PC-3 (cell line): ENCODE data around the gene MPG. TPM values are rescaled to one million over a fixed set of nuclear protein-coding genes. Genes with fewer than 3 reads are reported as not detected.

ENCODE experiments used
- ATAC-seq: fragments of 200-7000 bp; cut with Tn5 transposase; 2 replicates; pipeline ENCODE4 v1.9.1; 2020; ENCODE audit warnings: mild to moderate bottlenecking, moderate library complexity
- BruUV-seq: library from RNA; stranded (reverse); fragments of 400-500 nt; replicated peaks from 2 replicates; lab custom pipeline; 2021; lab: Mats Ljungman, UMichigan
- CTCF ChIA-PET: fragments of 300-600 bp; sonication (Branson Sonifier 250); formaldehyde crosslinking; loops from one replicate; lab custom pipeline; 2022; ENCODE audit warnings: antibody characterized with exemption; lab: Charles Lee
- POLR2A ChIA-PET: fragments of 300-600 bp; sonication (Branson Sonifier 250); formaldehyde crosslinking; loops from one replicate; lab custom pipeline; 2022; ENCODE audit warnings: antibody characterized with exemption; ENCODE audit not compliant: unreplicated experiment; lab: Charles Lee
- DNase-seq: peaks from one replicate; pipeline ENCODE4 v3.0.0-alpha.2; 2015
- H2AFZ ChIP-seq: fragments of 300-600 bp; sonication (generic); 2 replicates; pipeline ENCODE4 v1.6.0; 2016; ENCODE audit warnings: antibody characterized with exemption, low read length
- H3F3A ChIP-seq: fragments of 300-600 bp; sonication (generic); one replicate; pipeline ENCODE4 v1.6.0; 2017; ENCODE audit warnings: antibody characterized with exemption, low read length, control low read depth, mild to moderate bottlenecking; ENCODE audit not compliant: unreplicated experiment
- H3K27ac ChIP-seq: fragments of 300-600 bp; sonication (generic); 2 replicates; pipeline ENCODE4 v1.5.1; 2016; ENCODE audit warnings: mild to moderate bottlenecking, low read length
- H3K27me3 ChIP-seq: fragments of 300-600 bp; sonication (generic); 2 replicates; pipeline ENCODE4 v1.6.1; 2016; ENCODE audit warnings: low read length, mixed read lengths
- H3K36me3 ChIP-seq: fragments of 300-600 bp; sonication (generic); 2 replicates; pipeline ENCODE4 v1.6.1; 2016; ENCODE audit warnings: low read depth, mixed run types, low read length, mixed read lengths
- H3K4me1 ChIP-seq: fragments of 300-600 bp; sonication (generic); 2 replicates; pipeline ENCODE4 v1.5.1; 2016; ENCODE audit warnings: low read length; ENCODE audit not compliant: insufficient read depth
- H3K4me2 ChIP-seq: fragments of 300-600 bp; sonication (generic); 2 replicates; pipeline ENCODE4 v1.6.0; 2016; ENCODE audit warnings: low read length
- H3K4me3 ChIP-seq: fragments of 300-600 bp; sonication (generic); 2 replicates; pipeline ENCODE4 v1.5.1; 2016; ENCODE audit warnings: mild to moderate bottlenecking, low read length, mixed read lengths
- H3K79me2 ChIP-seq: fragments of 300-600 bp; sonication (generic); 2 replicates; pipeline ENCODE4 v1.6.1; 2017; ENCODE audit warnings: low read length, mixed read lengths
- H3K9ac ChIP-seq: fragments of 300-600 bp; sonication (generic); 2 replicates; pipeline ENCODE4 v1.6.0; 2016; ENCODE audit warnings: mild to moderate bottlenecking, low read length
- H3K9me2 ChIP-seq: fragments of 300-600 bp; sonication (generic); replicated peaks from 2 replicates; pipeline ENCODE4 v1.6.1; 2016; ENCODE audit warnings: mixed run types, low read length, mixed read lengths
- H3K9me3 ChIP-seq: fragments of 300-600 bp; sonication (generic); 2 replicates; pipeline ENCODE4 v1.6.1; 2016; ENCODE audit warnings: low read length, mixed read lengths
- H4K20me1 ChIP-seq: fragments of 300-600 bp; sonication (generic); 2 replicates; pipeline ENCODE4 v1.6.1; 2016; ENCODE audit warnings: low read length, mixed read lengths
- CTCF ChIP-seq: fragments of 300-600 bp; sonication (generic); conservative IDR thresholded peaks from 2 replicates; pipeline ENCODE4 v1.5.1; 2017; ENCODE audit warnings: antibody characterized with exemption, low read depth, mild to moderate bottlenecking, low read length
- EZH2 ChIP-seq: fragments of 300-600 bp; sonication (generic); IDR thresholded peaks from one replicate; pipeline ENCODE4 v1.6.1; 2017; ENCODE audit warnings: antibody characterized with exemption, mild to moderate bottlenecking, low read length; ENCODE audit not compliant: unreplicated experiment
- EZH2phosphoT487 ChIP-seq: fragments of 300-600 bp; sonication (generic); IDR thresholded peaks from 2 replicates; pipeline ENCODE4 v1.6.1; 2018; ENCODE audit warnings: mild to moderate bottlenecking, antibody characterized with exemption, low read length, borderline replicate concordance
- intact Hi-C: fragments of 100-400 bp; cut with micrococcal nuclease; formaldehyde crosslinking; loops from 2 replicates; pipeline ENCODE4 v1.9.0; 2023
- total RNA-seq: library from RNA; depleted of rRNA; stranded (reverse); fragments of >200 nt; gene quantifications from 2 replicates; pipeline ENCODE4 v1.2.3, GENCODE V29; 2014

Gene MPG
- total RNA-seq, 1 experiment from 2014 or later: 147 TPM

GRCh38 chr16:129075-129474 lies 51.0 kb downstream of the MPG start:
- intact Hi-C loops: no loop called here
- ChIA-PET POLR2A (no interaction called here), CTCF (no interaction called here)
- no peaks in the 10 kb centered on the region for H3K27me3 ChIP-seq
- no peak overlapping the region for H2AFZ ChIP-seq
- DNase-seq: no peak
- no peaks in the 10 kb centered on the region for H4K20me1 ChIP-seq
- TF ChIP-seq EZH2: no peak
- TF ChIP-seq EZH2phosphoT487: no peak
- TF ChIP-seq CTCF: no peak
- no peaks in the 10 kb centered on the region for H3F3A ChIP-seq
- H3K27ac ChIP-seq: no peak overlapping the region
- no peak overlapping the region for H3K9ac ChIP-seq
- no peak overlapping the region for H3K4me3 ChIP-seq
- no peaks in the 10 kb centered on the region for H3K36me3 ChIP-seq
- no peak for ATAC-seq
- no peaks in the 10 kb centered on the region for H3K9me3 ChIP-seq
- no peaks in the 10 kb centered on the region for H3K9me2 ChIP-seq
- H3K4me2 ChIP-seq: no peak overlapping the region
- BruUV-seq: no TSS peak
- H3K79me2 ChIP-seq: peaks cover 37% of the 10 kb centered on the region
- no peaks in the 10 kb centered on the region for H3K4me1 ChIP-seq

- no peak overlapping the region for H3K9ac ChIP-seq
- peaks cover 50% of the 10 kb centered on the region for H3K79me2 ChIP-seq
- no peaks in the 10 kb centered on the region for H3K9me2 ChIP-seq
- H3K27ac ChIP-seq: no peak overlapping the region
- no peaks in the 10 kb centered on the region for H3K36me3 ChIP-seq
- TF ChIP-seq EZH2phosphoT487 (no peak), EZH2 (no peak), CTCF (no peak)
- H3K27me3 ChIP-seq: no peaks in the 10 kb centered on the region
- H3K9me3 ChIP-seq: no peaks in the 10 kb centered on the region
- H3K4me1 ChIP-seq: no peaks in the 10 kb centered on the region
- H3K4me2 ChIP-seq: no peak overlapping the region
- H3F3A ChIP-seq: no peaks in the 10 kb centered on the region
- ChIA-PET POLR2A (no interaction called here), CTCF (no interaction called here)
- ATAC-seq: no peak
- no peaks in the 10 kb centered on the region for H4K20me1 ChIP-seq
- no peak for DNase-seq
- no peak overlapping the region for H3K4me3 ChIP-seq
- intact Hi-C loops: no loop called here
- no TSS peak for BruUV-seq
- no peak overlapping the region for H2AFZ ChIP-seq
Measured at GRCh38 chr16:130533-131173, 52.6 kb downstream of the MPG start.

GRCh38 chr16:132120-132519 lies 54.1 kb downstream of the MPG start:
- Histone ChIP-seq H2AFZ (no peak overlapping the region), H3K27ac (no peak overlapping the region), H3K9ac (no peak overlapping the region), H3K9me2 (no peaks in the 10 kb centered on the region), H3K4me3 (no peak overlapping the region), H4K20me1 (no peaks in the 10 kb centered on the region), H3F3A (no peaks in the 10 kb centered on the region), H3K9me3 (no peaks in the 10 kb centered on the region), H3K4me1 (no peaks in the 10 kb centered on the region), H3K79me2 (peaks cover 64% of the 10 kb centered on the region), H3K4me2 (no peak overlapping the region), H3K27me3 (no peaks in the 10 kb centered on the region), H3K36me3 (no peaks in the 10 kb centered on the region)
- ATAC-seq (no peak), DNase-seq (no peak)
- BruUV-seq: no TSS peak
- intact Hi-C loops: no loop called here
- ChIA-PET POLR2A (no interaction called here), CTCF (no interaction called here)
- no peak for TF ChIP-seq CTCF
